ENCODE data around the gene PXYLP1. TPM values are rescaled to one million over a fixed set of nuclear protein-coding genes. Genes with fewer than 3 reads are reported as not detected.

The PXYLP1 gene
- total and polyA plus RNA-seq, 9 of the 15 experiments (the other 6 are each of a cell fraction or from before 2014, with no cell fraction given): 0.80 to 2.9 (median 1.3) TPM

DNA sequence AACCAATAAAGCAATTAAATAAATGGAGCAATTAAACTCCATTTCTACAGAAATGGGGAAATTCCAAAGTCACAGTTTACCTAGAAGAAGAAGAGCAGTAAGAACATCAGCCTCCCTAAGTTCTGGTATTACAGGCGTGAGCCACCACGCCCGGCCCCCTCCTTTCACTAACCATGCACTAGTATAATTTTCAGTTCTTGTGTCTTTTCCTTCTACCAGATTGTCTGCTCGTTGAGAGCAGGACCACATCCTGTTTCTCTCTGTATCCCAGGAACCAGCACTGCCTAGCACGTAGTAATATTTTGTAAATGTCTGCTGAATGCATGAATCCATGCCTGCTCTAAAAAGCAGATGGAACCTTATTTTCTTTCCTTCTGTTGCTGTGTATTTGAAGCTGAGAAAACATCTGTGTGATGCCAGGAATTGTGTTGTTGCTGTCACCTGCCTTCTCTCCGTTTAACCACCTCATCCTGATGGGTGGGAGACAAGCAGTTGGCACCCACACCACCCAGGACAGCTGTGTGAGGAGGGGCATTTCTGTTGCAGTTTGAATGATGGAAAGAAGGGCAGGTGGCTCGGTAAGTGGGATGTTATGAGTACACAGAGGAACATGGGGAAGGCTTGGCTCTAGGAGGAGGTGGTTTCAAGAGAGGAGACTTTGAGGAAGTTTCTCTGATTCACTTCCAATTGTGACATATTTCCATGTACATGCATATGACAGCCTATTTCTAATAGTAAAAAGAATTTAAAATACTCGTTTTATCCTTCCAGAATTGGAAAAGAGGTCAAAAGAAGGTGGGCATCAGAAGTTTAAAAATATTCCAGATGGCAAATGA, 30.1 kb downstream of the PXYLP1 start (continued):
- TF ChIP-seq CBX3 (IDR thresholded peaks at IDR 0.05; ENCODE audit: borderline replicate concordance in 1 of 2, low read length in 2 of 2): no peak

DNA sequence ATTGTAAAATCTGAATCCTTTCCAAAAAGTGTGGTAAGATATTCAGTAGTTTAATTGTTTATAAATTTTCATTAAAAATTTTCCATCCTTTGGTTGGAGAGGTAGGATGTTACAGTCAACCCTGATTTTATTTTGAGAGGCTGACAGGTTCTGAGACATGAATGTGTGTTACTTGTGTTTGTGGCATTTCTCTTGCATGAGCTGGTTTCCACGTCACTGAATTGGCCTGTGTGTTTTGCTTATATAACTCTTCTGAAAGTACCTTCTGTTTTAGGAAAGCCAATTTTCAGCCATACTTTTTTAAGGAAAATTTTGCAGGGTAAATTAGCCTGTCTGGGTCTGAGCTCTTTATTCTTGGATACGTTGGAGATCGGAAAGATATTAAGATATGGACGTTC, 30.7 kb downstream of the PXYLP1 start:
- intact Hi-C loops (cut with micrococcal nuclease) (no loop called here), in situ Hi-C loops (cut with MboI) (no loop called here)
- Histone ChIP-seq H3K36me3 (ENCODE audit: control insufficient read depth, insufficient read depth, low read length) (no peaks in the 10 kb centered on the region), H4K20me1 (replicated peaks; ENCODE audit: control insufficient read depth, insufficient read depth, low read length) (no peaks in the 10 kb centered on the region), H3K9me3 (replicated peaks; ENCODE audit: control insufficient read depth, insufficient read depth, low read depth, low read length) (no peaks in the 10 kb centered on the region), H3K79me2 (ENCODE audit: control insufficient read depth, insufficient read depth, low read length) (no peaks in the 10 kb centered on the region), H3K4me2 (ENCODE audit: insufficient read depth, low read length) (no peak overlapping the region), H3K9me1 (ENCODE audit: control insufficient read depth, insufficient read depth, low read length) (no peaks in the 10 kb centered on the region), H3K27me3 (ENCODE audit: control insufficient read depth in 2 of 2, insufficient read depth in 2 of 2, low read length in 2 of 2) (peaks cover 20 to 48% of the 10 kb centered on the region in 2 experiments; a peak in 4 of 5 replicates), H3K9ac (ENCODE audit: insufficient read depth in 1 of 2, low read depth in 2 of 2, low read length in 2 of 2) (no peak overlapping the region), H3K4me3 (no peak overlapping the region), H2AFZ (ENCODE audit: low read depth, low read length) (no peak overlapping the region), H3K4me1 (replicated peaks in 1 of 2; ENCODE audit: control insufficient read depth in 2 of 2, insufficient read depth in 2 of 2, low read length in 2 of 2) (peaks cover 0 to 3% of the 10 kb centered on the region in 2 experiments; a peak in 1 of 5 replicates), H3K27ac (ENCODE audit: extremely low read depth, low read depth, low read length) (no peak overlapping the region)
- TF ChIP-seq JUND (IDR thresholded peaks at IDR 0.05; ENCODE audit: borderline replicate concordance, low read depth, low read length) (no peak), JUND (tag; IDR thresholded peaks at IDR 0.05; ENCODE audit: borderline replicate concordance, low read depth, low read length) (no peak)
- FAIRE-seq: no peak
- CTCF ChIA-PET (ENCODE audit: low intra/inter-chr PET ratio): no interaction called here
- no TSS peak for BruUV-seq (replicated peaks)
- WGBS (ENCODE audit: insufficient coverage, low coverage, missing lambda C conversion rate): 7% methylated on average over 4 of the region's 4 CpGs
- ATAC-seq: no peak
- no peak for DNase-seq (ENCODE audit: extremely low read depth in 1 of 4, low spot score in 3 of 4)
- POLR2A ChIA-PET: no interaction called here

Measured in K562 (cell line).